CD4-positive, alpha-beta T cell treated with Interleukin-15 for 1 hour (primary cell): ENCODE measurements around the gene FKBP11.
"Not testable (repeated sequence)": the region's sequence is repeated elsewhere in the genome, so short reads cannot be mapped to it uniquely, and the experiment has no call there.

ENCODE experiments used
- DNase-seq: peaks from one replicate; pipeline ENCODE4 v3.0.0-alpha.2; 2020

The FKBP11 gene

GRCh38 chr12:48903982-48904411 is 21.3 kb downstream of the FKBP11 start:
- DNase-seq, result peak; percentile 85

DNA sequence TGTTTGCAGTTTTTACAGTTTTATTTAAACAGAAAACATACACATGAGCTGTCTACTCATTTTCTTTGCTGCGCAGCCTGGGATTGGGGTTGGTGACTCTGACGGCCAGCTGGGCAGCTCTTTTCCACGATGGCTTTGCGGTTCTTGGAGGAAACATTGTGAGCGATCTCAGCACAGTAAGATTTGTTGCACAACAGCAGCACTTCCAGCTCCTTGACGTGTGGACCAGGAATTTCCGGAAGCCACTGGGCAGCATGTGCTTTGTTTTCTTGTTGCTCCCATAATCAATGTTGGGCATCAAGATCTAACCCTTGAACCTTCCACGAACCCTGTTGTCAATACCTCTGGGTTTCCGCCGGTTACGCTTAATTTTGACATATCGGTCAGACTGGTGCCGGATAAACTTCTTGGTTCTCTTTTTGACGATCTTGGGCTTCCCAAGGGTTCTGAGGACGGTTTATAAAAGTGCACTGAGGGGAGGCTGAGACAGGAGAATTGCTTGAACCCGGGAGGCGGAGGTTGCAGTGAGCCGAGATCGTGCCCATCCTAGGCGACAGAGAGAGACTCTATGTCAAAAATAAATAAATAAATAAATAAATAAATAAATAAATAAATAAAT is 21.8 kb downstream of the FKBP11 start:
- DNase-seq, result no peak

DNA sequence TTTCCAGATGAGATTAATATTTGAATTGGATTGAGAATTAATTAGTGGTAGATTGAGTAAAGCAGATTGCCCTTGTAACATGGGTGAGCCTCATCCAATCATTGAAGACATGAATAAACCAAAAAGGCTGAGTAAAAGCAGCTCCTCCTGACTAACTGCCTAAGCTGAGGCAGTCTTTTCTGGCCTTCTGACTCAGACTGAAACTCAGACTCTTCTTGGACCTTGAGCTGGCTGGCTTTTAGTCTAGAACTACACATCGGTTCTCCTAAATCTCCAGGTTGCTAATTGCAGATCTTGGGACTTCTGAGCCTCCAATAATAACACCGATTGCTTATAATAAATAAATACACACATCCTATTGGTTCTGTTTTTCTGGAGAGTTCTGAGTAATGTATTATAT is 24.0 kb downstream of the FKBP11 start:
- no peak for DNase-seq

GRCh38 chr12:48899651-48900050 is 25.6 kb downstream of the FKBP11 start:
- DNase-seq, result no peak

GRCh38 chr12:48894271-48894670 is 31.0 kb downstream of the FKBP11 start:
- no peak for DNase-seq

GRCh38 chr12:48890657-48891418 is 34.5 kb downstream of the FKBP11 start:
- peak; percentile 66 for DNase-seq

DNA sequence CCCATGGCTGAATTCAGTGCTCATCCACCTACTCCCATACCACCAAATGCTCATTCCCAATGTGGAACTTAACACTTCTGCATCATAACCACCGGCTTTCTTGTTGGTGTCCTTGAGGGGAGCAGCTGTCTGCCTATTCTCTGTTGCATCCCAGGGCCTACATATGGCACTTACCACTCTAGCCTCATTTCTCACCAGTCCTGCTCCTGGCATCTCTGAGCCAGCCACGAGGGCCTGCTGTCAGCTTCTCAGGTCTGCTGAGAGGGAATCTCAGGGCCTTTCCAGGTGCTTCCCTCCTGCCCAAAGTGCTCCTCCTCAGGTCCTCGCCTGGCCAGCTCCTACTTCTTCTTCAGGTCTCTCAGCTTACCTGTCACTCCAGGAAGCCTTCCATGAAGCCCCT is 35.6 kb downstream of the FKBP11 start:
- no peak for DNase-seq

DNA sequence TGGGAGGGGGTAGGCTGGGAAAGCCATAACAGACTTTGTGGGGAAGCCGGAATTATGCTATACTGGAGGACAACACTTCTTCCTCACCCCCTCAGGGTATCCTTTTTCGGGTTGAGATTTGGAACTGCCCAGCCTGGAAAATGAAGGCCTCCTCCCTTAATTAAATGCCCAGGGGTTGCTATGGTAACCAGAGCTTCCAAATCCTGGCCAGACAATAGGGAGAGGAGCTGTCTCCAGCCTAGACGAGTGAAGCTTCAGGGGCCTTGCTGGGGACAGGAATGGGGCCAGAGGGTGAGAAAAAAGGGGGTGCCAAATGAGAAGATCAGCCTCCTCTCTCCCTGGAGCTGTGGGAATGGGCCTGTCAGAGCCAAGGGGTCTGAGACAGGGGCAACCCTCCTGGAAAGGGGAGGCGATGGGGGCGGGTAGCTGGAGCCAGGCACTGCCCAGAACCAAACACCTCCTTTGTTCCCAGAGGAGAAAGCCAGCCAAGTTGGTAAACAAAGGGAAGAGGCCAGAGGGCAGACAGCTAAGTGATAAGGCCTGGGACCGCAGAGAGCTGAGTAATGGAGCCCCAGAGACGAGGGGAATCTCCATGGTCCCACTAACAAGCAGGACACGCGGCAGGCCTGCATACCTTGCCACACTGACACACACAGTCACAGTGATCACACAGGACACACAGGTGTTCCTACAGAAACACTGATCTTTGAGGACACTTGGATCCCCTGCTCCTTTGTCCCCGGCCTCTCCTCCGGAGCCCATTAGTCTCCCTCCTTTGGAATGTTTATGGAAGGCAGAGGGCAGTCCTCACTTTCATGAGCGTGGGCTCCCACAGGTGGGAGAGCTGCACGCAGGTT is 41.8 kb downstream of the FKBP11 start:
- DNase-seq, result no peak

DNA sequence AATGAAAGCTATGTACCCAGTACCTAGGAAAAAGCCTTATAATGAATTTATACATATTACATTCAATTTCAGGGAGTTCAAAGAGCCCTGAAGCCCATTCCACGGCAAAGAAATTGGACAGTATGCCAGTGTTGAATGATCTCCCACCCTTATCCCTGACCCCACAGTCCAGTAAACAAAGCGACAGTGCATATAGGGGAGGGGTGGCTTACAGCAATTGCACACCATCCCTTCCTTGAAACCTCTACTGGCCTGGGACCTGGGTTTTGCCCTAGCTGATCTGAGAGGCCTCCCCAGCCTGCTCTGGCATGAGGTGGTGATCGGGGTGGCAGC is 42.4 kb downstream of the FKBP11 start:
- no peak for DNase-seq

DNA sequence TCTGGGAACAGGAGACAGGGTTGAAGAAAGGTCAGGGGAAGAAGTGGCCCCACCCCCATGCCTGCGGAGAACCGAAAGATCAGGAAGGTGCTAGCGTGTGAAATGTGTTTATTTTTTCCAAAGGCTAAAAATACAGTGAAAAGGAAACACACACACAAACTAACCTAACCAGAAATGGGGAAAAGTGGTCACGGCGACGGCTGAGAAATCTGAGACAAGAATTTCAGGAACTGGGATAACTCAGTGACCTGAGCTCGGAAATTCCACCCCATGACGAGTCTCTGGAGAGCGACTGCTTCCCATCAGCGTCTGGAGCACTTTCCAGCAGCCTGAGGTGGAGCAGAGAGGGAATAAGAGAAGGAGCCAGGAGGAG is 43.0 kb downstream of the FKBP11 start:
- no peak for DNase-seq

GRCh38 chr12:48881686-48882314 is 43.5 kb downstream of the FKBP11 start:
- no peak for DNase-seq

DNA sequence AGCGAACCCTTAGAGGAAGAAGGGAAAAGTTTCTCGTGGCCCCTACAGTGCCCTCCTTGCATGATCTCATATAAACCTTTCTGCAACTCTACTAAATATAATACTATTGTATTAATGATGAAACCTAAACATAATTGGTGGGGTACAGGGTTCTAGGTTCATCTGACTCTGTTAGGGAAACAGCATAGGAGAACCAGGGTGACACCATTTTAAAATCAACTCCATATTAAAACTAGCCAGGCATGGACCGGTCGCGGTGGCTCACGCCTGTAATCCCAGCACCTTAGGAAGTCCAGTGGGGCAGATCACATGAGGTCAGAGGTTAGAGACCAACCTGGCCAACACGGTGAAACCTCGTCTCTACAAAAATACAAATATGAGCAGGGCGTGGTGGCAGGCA is 44.6 kb downstream of the FKBP11 start:
- no peak for DNase-seq

GRCh38 chr12:48878548-48878947 is 46.7 kb downstream of the FKBP11 start:
- no peak for DNase-seq

DNA sequence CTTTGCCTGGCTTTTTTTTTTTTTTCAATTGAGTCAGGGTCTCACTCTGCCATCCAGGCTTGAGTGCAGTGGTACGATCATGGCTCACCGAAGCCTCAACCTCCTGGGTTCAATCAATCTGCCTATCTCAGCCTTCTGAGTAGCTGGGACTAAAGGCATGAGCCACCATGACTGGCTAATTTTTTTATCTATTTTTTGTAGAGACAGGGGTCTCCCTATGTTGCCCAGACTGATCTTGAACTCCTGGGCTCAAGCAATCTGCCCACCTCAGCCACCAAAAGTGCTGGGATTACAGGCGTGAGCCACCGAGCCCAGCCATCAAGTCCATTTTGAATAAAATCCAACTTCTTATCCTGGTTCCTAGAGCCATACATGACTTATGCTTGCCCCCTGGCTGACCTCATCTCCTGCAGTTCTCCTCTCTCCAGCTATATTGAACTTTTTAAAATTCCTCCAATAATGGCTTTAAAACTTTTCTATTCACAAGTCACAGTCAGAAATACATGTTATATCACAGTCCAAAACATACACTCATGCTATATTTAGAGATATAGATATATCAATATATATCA is 49.3 kb downstream of the FKBP11 start:
- DNase-seq, result no peak

GRCh38 chr12:48873534-48873933 is 51.8 kb downstream of the FKBP11 start:
- DNase-seq, result not testable (repeated sequence)

- DNase-seq, result no peak
Observed at GRCh38 chr12:48873096-48873495, 52.2 kb downstream of the FKBP11 start.
